Body of pancreas (tissue), 4 donors: ENCODE data around the gene SLC28A3. TPM values are rescaled to one million over a fixed set of nuclear protein-coding genes. Genes with fewer than 3 reads are reported as not detected.

ENCODE experiments used
- ATAC-seq: fragments of 150-250 bp; one replicate; pipeline ENCODE4 v1.9.1; 2016
- DNase-seq, 4 donors: peaks; one replicate each; pipeline ENCODE4 v3.0.0-alpha.2; 2019
- H3K27ac ChIP-seq, 4 donors: fragments of 200-600 bp; sonication (generic); 1 replicate in 3 of 4; 2 replicates in 1 of 4; pipeline versions ENCODE4 v1.5.1 to v1.6.1; 2016 to 2019; ENCODE audit warnings: mild to moderate bottlenecking in 1 of 4, mixed read lengths in 1 of 4, moderate library complexity in 1 of 4
- H3K27me3 ChIP-seq, 2 donors: fragments of 200-600 bp; sonication (generic); one replicate each; pipeline ENCODE4 v1.6.0; 2016; ENCODE audit warnings: mild to moderate bottlenecking in 1 of 2
- H3K36me3 ChIP-seq, 2 donors: fragments of 200-600 bp; sonication (generic); replicated peaks in 1 of 2; 2 replicates each; pipeline ENCODE4 v1.5.1; 2016; ENCODE audit warnings: low read depth in 2 of 2; ENCODE audit not compliant: insufficient read depth in 1 of 2
- H3K4me1 ChIP-seq: fragments of 200-600 bp; sonication (generic); one replicate; pipeline ENCODE4 v1.6.0; 2016
- H3K4me3 ChIP-seq, 2 donors: fragments of 200-600 bp; sonication (generic); 1 replicate in 1 of 2; 2 replicates in 1 of 2; pipeline ENCODE4 v1.5.1; 2016 to 2019
- H3K9me3 ChIP-seq, 3 donors: fragments of 200-600 bp; sonication (generic); 1 replicate in 2 of 3; 2 replicates in 1 of 3; pipeline ENCODE4 v1.5.1; 2016
- POLR2A ChIP-seq, 3 donors: fragments of 450-650 bp; IDR thresholded peaks; one replicate each; pipeline ENCODE4 v1.6.1; 2016; ENCODE audit warnings: antibody characterized with exemption in 3 of 3, mild to moderate bottlenecking in 2 of 3
- WGBS, 2 donors: methylation state at CpG; one replicate each; pipeline ENCODE4 v1.1.5; 2017; 5-methylcytosine and 5-hydroxymethylcytosine counted together
- intact Hi-C: fragments of 100-400 bp; cut with DNase I; formaldehyde crosslinking; loops from one replicate; pipeline ENCODE4 v1.15.1; 2023
- total RNA-seq, 2 donors: library from RNA; depleted of rRNA; stranded (reverse); fragments of >200 nt; gene quantifications; one replicate each; pipeline ENCODE4 v1.1.0, GENCODE V29; 2016
- TF ChIP-seq, protein P1 (sequence below), 7 experiments: fragments of 450-650 bp in 4 of 7; fragments of 200-600 bp in 3 of 7; sonication (generic) in 3 of 7; IDR thresholded peaks; one replicate each; pipeline ENCODE4 v1.5.1; 2016 to 2019; ENCODE audit warnings: antibody characterized with exemption in 7 of 7

Gene SLC28A3
- total RNA-seq, 2 donors from 2014 or later = 4.3 to 8.0 TPM

DNA sequence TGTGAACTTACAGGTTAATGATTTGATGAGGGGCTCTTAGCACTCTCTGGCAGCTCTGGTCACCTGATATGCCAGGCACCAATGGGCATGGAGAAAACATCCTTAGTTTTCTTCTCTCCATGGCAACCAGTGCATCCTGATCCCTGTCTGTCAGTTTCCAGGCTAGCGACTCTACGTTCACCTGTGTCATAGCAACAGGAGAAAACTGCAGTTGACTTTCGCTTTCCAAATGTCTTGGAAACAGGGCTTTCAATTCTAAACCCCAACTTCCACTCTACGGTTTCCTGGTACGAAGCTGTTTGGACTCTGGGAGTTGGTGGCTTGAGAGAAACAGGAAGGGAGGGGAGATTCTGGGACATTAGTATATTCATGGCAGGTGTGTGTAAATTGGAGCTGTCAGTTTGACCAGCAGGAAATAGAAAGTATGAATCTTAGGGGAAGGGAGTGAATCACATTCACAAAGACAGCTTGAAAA is 74.4 kb downstream of the SLC28A3 start:
- no peak overlapping the region for H3K4me3 ChIP-seq
- peak in 3 of 4 donors; percentile 13 to 42 (median 31) for DNase-seq
- 53 to 61% methylated on average over 5 of the region's 5 CpGs for WGBS, 2 donors

DNA sequence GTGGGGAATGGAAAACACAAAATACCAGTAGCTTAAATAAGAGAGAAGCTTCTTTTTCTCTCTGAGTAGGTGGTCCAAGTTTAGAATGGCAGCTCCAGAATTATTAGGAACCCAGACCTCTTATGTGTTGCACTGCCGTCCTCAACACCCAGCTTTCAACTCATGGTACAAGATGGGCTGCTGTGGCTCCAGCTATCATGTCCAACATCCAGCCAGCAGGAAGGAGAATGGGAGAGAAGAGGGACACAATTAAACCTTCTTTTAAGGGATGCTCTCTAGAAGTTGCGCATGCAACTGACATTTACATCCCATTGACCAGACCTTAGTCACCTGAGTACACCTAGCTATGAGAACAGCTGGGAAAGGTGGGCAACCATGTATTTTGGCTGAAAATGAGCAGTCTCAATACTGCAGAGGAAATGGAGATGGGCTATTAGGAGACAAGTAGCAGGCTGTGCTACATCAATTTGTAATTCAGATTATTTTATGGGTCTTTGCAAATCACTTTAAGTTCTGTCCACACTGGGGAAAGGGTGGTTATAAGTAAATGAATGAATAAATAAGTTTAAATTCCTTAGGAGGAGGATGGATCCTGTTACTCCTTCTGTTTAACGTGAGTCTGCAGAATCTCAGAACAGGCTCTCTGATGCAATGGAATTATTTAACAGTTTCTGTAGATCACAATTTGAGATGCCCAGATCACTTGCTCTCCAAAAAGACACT is 76.1 kb downstream of the SLC28A3 start:
- TF ChIP-seq POLR2A (IDR thresholded peaks at IDR 0.05) = no peak
- TF ChIP-seq, protein P1, sequence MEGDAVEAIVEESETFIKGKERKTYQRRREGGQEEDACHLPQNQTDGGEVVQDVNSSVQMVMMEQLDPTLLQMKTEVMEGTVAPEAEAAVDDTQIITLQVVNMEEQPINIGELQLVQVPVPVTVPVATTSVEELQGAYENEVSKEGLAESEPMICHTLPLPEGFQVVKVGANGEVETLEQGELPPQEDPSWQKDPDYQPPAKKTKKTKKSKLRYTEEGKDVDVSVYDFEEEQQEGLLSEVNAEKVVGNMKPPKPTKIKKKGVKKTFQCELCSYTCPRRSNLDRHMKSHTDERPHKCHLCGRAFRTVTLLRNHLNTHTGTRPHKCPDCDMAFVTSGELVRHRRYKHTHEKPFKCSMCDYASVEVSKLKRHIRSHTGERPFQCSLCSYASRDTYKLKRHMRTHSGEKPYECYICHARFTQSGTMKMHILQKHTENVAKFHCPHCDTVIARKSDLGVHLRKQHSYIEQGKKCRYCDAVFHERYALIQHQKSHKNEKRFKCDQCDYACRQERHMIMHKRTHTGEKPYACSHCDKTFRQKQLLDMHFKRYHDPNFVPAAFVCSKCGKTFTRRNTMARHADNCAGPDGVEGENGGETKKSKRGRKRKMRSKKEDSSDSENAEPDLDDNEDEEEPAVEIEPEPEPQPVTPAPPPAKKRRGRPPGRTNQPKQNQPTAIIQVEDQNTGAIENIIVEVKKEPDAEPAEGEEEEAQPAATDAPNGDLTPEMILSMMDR (IDR thresholded peaks at IDR 0.05) = no peak
- no peak for DNase-seq
- ATAC-seq = no peak
- Histone ChIP-seq H3K4me1 (no peaks in the 10 kb centered on the region), H3K9me3 (no peaks in the 10 kb centered on the region), H3K4me3 (no peak overlapping the region), H3K27ac (no peak overlapping the region), H3K36me3 (no peaks in the 10 kb centered on the region), H3K27me3 (no peaks in the 10 kb centered on the region)
- 70% methylated on average over 3 of the region's 3 CpGs for WGBS, 2 donors
- intact Hi-C loops = loop anchor here (5.0 kb wide), 1 partner anchor 322 kb away; no protein-coding TSS in a partner anchor

More for the DNA sequence above, 74.4 kb downstream of the SLC28A3 start:
- peak; percentile 20 for ATAC-seq
- Histone ChIP-seq H3K4me1 (no peaks in the 10 kb centered on the region), H3K36me3 (no peaks in the 10 kb centered on the region), H3K27ac (no peak overlapping the region), H3K9me3 (no peaks in the 10 kb centered on the region), H3K27me3 (no peaks in the 10 kb centered on the region)
- TF ChIP-seq, protein P1 (IDR thresholded peaks at IDR 0.05) = no peak
- TF ChIP-seq POLR2A (IDR thresholded peaks at IDR 0.05) = no peak
- intact Hi-C loops = no loop called here

DNA sequence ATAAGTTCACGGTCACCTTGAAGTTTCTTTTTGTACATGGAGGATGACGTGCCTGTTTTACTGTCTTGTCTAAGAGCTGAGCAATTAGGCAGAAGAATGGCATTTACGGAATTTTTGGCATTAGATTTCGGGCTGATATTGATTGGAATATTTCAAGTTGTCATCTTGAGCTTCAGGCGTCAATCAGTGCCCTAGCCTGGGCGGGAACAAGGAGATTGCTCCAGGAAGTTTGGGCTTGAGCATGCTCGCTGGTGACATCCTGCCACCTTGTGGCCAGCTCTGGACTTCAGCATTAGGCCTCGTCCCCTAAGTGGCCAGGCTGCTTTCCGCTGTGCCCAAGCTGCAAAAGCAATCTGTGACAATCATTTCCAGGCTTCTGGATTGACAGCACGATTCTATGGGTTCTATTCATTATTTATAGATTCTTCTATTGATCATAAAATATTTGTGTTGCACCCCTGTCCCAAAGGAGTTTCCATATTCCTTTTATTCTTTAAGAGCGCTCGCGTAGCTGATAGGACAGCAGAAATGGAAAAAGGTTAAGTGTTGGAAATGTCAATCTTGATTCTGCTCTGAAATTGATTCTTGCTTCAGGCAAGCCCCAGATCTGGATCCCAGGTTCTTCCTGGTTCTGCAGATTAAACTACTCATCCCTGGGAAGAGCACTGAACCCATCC is 79.3 kb downstream of the SLC28A3 start:
- Histone ChIP-seq H3K27ac (no peak overlapping the region), H3K36me3 (no peaks in the 10 kb centered on the region), H3K4me3 (no peak overlapping the region), H3K27me3 (no peaks in the 10 kb centered on the region), H3K9me3 (no peaks in the 10 kb centered on the region), H3K4me1 (no peaks in the 10 kb centered on the region)
- intact Hi-C loops = loop anchor here (5.0 kb wide), 1 partner anchor 319 kb away; no protein-coding TSS in a partner anchor
- ATAC-seq (peak; percentile 95), DNase-seq (peak; percentile 80 to 86 (median 82))
- 27 to 28% methylated on average over 13 of the region's 13 CpGs for WGBS, 2 donors
- TF ChIP-seq, protein P1 (IDR thresholded peaks at IDR 0.05) = peak; percentile 82 to 93 (median 87)
- no peak for TF ChIP-seq POLR2A (IDR thresholded peaks at IDR 0.05)

DNA sequence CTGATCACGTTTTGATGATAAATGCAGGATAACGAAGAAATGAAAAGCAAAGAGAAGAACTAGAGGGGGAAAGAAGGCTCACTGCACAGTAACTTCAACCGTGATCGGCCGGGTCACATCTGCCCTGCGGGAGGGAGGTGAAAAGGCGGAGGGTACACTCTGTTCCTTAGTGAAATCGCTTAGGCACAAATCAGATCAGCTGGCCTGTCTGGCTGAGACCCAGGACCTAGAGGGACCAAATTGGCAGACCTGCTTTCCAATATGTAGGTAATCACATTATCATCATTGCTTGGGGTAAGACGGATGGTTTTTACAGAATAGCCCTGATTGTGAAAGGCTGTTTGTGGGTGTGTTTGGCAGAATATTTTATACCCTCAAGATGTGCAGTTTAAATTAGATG is 82.2 kb downstream of the SLC28A3 start:
- H3K27me3 ChIP-seq = no peaks in the 10 kb centered on the region
- H3K4me3 ChIP-seq = no peak overlapping the region
- TF ChIP-seq POLR2A (IDR thresholded peaks at IDR 0.05) = no peak
- TF ChIP-seq, protein P1 (IDR thresholded peaks at IDR 0.05) = no peak
- intact Hi-C loops = no loop called here
- WGBS, 2 donors = 63 to 64% methylated on average over 9 of the region's 9 CpGs
- H3K9me3 ChIP-seq = no peaks in the 10 kb centered on the region
- DNase-seq (peak in 3 of 4 donors; percentile 10 to 19 (median 15)), ATAC-seq (no peak)
- H3K36me3 ChIP-seq = no peaks in the 10 kb centered on the region
- no peak overlapping the region for H3K27ac ChIP-seq
- H3K4me1 ChIP-seq = peaks cover 8% of the 10 kb centered on the region
